ENCODE measurements around the gene KLF11.
"Not testable (repeated sequence)": the region's sequence is repeated elsewhere in the genome, so short reads cannot be mapped to it uniquely, and the experiment has no call there.

KLF11 gene

DNA sequence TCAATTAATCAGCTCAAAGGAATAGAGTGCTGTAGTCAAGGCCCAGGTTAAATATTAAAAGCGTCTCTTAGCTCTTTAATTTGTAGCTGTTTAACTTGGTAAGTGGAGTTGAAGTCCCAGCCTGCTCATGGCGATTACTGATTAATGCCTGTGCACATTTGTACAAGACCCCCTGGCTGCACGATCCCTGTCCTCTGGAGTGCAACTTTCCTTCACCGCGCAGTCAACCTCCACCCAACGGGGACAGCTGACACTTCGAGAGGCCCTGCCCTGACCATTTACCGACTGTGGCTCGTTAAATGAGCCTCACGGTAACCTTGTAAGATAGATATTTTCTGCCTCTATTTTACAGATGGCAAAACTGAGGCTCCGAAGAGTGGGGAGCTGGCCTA, 42.3 kb downstream of the KLF11 start:
- DNase-seq (ENCODE audit: low read depth in 2 of 2) = no peak
- TF ChIP-seq, protein P1, sequence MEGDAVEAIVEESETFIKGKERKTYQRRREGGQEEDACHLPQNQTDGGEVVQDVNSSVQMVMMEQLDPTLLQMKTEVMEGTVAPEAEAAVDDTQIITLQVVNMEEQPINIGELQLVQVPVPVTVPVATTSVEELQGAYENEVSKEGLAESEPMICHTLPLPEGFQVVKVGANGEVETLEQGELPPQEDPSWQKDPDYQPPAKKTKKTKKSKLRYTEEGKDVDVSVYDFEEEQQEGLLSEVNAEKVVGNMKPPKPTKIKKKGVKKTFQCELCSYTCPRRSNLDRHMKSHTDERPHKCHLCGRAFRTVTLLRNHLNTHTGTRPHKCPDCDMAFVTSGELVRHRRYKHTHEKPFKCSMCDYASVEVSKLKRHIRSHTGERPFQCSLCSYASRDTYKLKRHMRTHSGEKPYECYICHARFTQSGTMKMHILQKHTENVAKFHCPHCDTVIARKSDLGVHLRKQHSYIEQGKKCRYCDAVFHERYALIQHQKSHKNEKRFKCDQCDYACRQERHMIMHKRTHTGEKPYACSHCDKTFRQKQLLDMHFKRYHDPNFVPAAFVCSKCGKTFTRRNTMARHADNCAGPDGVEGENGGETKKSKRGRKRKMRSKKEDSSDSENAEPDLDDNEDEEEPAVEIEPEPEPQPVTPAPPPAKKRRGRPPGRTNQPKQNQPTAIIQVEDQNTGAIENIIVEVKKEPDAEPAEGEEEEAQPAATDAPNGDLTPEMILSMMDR (IDR thresholded peaks at IDR 0.05; ENCODE audit: low read depth, low read length) = no peak
- H3K4me3 ChIP-seq (replicated peaks in 1 of 2; ENCODE audit: low read depth in 2 of 2, low read length in 2 of 2) = no peak overlapping the region

DNA sequence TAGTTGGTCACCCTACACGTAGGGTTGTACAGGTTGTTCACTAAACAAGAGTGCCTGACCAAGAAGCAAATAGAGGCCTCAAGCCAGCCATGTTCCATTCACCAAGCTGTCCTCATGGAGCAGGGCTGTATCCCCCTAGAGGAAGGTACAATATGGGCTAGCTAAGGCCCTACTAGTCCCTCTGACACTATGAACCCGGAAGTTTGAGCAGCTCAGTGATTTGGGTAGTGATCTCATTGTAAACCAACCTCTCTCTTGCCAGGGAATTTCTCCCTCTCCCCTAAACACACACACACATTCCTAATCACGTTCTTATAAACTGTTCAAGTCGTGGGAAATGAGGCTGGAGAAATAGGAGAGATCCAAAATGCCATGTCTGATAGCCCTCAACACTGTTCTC, 43.6 kb downstream of the KLF11 start:
- no peak overlapping the region for H3K4me3 ChIP-seq (replicated peaks in 1 of 2; ENCODE audit: low read depth in 2 of 2, low read length in 2 of 2)
- TF ChIP-seq, protein P1 (IDR thresholded peaks at IDR 0.05; ENCODE audit: low read depth, low read length) = no peak
- no peak for DNase-seq (ENCODE audit: low read depth in 2 of 2)

DNA sequence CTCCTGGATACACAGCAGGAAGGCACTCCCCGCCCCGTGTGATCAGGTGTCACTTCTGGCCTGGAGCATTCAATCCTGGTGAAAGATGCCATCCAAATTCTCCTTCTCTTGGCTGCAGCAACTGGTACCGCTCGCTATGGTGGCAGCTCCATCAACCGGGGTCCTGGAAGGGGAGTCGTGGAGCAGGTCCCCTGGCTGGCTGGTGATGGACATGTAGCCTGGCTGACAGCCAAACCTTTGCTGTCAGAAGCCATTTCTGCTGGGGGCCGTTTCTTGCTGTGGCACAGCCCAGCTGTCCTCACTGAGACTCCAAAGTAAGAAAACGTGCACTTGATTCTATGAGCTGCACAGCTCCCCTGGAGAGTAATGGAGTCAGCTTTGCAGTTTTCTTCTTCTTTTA, 44.0 kb downstream of the KLF11 start:
- no peak for DNase-seq (ENCODE audit: low read depth in 2 of 2)
- TF ChIP-seq, protein P1 (IDR thresholded peaks at IDR 0.05; ENCODE audit: low read depth, low read length) = no peak
- H3K4me3 ChIP-seq (replicated peaks in 1 of 2; ENCODE audit: low read depth in 2 of 2, low read length in 2 of 2) = no peak overlapping the region

DNA sequence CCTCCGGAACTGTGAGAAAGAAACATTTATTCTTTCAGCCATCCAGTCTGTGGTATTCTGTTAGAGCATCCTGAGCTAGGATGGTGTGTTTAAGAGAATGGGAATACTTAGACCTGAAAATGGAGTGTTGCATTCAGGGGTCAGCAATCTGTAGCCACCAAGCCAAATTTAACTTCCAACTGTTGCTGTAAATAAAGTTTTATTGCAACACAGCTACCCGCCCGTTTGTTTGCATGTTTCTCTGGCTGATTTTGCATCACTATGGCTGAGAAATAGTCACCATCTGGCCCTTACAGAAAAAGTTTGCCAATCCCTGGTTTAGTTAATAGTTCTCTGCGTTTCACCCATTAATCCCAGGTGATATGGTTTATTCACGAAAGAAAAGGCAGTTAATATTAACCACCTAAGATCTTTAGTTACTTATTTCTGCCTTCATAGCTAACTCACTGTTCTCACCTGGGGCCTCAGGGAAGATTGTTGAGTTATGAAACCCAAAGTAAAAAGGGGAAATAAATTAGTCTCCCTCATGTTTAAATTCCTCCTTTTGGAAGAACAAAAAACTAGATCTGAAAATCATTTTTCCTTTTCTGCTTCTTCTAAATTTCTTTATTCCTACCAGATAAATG, 46.3 kb downstream of the KLF11 start:
- no peak for DNase-seq (ENCODE audit: low read depth in 2 of 2)
- TF ChIP-seq, protein P1 (IDR thresholded peaks at IDR 0.05; ENCODE audit: low read depth, low read length) = no peak
- H3K4me3 ChIP-seq (replicated peaks in 1 of 2; ENCODE audit: low read depth in 2 of 2, low read length in 2 of 2) = no peak overlapping the region

DNA sequence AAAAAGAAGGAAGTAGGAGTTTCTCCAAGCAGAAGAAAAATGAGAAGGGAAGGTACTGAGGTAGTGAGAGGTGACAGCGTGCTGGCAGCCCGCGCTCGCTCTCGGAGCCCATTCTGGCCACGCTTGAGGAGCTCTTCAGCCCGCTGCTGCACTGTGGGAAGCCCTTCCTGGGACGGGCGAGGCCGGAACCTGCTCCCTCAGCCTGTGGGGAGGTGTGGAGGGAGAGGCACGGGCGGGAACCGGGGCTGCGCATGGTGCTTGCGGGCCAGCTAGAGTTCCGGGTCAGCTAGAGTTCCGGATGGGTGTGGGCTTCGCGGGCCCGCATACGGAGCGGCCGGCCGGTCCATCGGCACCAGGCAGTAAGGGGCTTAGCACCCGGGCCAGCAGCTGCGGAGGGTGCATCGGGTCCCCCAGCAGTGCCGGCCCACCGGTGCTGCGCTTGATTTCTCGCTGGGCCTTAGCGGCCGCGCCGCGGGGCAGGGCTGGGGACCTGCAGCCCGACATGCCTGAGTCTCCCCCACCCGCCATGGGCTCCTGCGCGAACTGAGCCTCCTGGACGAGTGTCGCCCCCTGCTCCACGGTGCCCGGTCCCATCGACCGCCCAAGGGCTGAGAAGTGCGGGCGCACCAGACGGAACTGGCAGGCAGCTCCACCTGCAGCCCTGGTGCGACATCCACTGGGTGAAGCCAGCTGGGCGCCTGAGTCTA, 48.0 kb downstream of the KLF11 start:
- H3K4me3 ChIP-seq (replicated peaks in 1 of 2; ENCODE audit: low read depth in 2 of 2, low read length in 2 of 2) = peak overlapping the region in 1 of 2 donors; percentile 22
- TF ChIP-seq, protein P1 (IDR thresholded peaks at IDR 0.05; ENCODE audit: low read depth, low read length) = no peak
- no peak for DNase-seq (ENCODE audit: low read depth in 2 of 2)

DNA sequence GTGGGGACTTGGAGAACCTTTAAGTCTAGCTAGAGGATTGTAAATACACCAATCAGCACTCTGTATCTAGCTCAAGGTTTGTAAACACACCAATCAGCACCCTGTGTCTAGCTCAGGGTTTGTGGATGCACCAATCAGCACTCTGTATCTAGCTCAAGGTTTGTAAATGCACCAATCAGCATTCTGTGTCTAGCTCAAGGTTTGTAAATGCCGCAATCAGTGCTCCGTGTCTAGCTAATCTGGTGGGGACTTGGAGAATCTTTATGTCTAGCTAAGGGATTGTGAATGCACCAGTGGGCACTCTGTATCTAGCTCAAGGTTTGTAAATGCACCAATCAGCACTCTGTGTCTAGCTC, 48.5 kb downstream of the KLF11 start:
- H3K4me3 ChIP-seq (replicated peaks in 1 of 2; ENCODE audit: low read depth in 2 of 2, low read length in 2 of 2); DNase-seq (ENCODE audit: low read depth in 2 of 2): not testable (repeated sequence)

DNA sequence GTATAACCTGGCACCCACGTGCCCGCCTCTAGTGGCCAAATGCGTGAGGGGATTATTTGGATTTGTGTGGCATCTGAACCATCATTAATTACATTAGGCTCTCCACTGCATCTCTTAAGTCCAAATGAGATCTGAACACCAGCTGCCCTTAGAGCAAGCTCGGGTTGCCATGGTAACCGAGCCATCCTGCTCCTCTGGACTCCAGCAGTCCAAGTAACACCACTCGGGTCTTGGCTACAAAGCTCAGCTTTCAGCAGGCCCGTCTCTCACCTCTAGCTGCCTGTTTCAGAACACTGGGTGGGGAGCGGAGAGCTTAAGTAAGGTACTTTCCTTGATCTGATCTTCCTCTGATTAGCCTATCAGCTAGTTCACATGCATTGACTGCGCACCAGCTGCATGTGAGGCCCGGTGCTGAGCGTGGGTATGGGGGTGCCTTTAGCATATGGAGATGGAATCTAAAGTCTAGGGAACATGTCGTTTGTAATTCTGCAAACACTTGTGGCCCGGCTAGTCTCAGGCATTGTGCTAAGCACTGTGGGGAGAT, 51.0 kb downstream of the KLF11 start:
- no peak for DNase-seq (ENCODE audit: low read depth in 2 of 2)
- TF ChIP-seq, protein P1 (IDR thresholded peaks at IDR 0.05; ENCODE audit: low read depth, low read length) = no peak
- H3K4me3 ChIP-seq (replicated peaks in 1 of 2; ENCODE audit: low read depth in 2 of 2, low read length in 2 of 2) = no peak overlapping the region

Measured in cardiac fibroblast (primary cell).